GM12873 (cell line): Measurements from ENCODE around the gene HUNK.

Experiments
- CTCF ChIP-seq: IDR thresholded peaks from 2 replicates; pipeline ENCODE4 v1.5.1; 2012; ENCODE audit warnings: low read depth, mild to moderate bottlenecking, moderate library complexity, low read length, control low read depth; ENCODE audit not compliant: insufficient read depth; ENCODE audit errors: missing control alignments

Gene HUNK

GRCh38 chr21:31924548-31924947 lies 51.7 kb downstream of the HUNK start:
- TF ChIP-seq CTCF = no peak

GRCh38 chr21:31926498-31926897 lies 53.7 kb downstream of the HUNK start:
- TF ChIP-seq CTCF = no peak

GRCh38 chr21:31927689-31928353 lies 55.0 kb downstream of the HUNK start:
- no peak for TF ChIP-seq CTCF

- no peak for TF ChIP-seq CTCF
Measured at GRCh38 chr21:31928656-31929055, 55.8 kb downstream of the HUNK start.

- no peak for TF ChIP-seq CTCF
Measured at GRCh38 chr21:31929548-31929947, 56.7 kb downstream of the HUNK start.

GRCh38 chr21:31930001-31930400 lies 57.2 kb downstream of the HUNK start:
- no peak for TF ChIP-seq CTCF

DNA sequence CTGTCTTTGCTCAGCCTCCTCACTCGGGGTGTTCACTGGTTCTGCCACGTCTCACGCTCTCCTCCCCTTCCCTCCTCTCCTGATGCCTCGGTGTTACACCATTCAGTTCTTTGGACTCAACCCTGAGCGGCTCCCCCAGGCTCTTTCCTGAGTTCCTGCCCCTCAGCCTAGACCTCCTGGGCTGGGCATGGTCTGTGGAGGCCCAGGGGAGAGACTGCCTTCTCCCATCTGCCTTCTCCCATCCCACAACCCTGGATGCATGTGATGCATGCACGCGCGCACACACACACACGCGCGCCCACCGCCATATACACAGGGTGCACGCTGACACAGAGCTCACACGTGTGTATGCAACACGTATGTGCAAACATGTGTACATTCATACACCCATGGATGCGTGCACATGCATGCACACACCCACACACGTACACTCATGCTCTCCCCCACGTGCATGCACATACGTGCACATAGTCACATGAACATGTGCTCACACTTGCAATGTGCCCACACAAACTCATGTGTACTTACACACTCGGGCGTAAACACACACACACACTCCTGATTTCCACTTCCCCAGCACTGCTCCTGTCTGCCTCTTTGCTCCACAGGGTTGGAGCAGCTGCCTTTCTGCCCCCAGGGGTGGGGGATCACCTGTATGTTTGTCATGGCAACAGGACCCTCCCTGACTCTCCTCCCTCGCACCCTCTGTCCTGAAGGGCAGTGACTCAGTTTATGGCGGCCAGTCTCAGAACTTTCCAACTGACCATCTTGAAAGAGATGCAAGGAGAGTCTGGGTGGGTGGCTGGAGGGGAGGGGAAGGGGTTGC lies 59.0 kb downstream of the HUNK start:
- no peak for TF ChIP-seq CTCF
